ENCODE data around the gene ZNF536. TPM values are rescaled to one million over a fixed set of nuclear protein-coding genes. Genes with fewer than 3 reads are reported as not detected.
"Not testable (repeated sequence)": the region's sequence is repeated elsewhere in the genome, so short reads cannot be mapped to it uniquely, and the experiment has no call there.

The ZNF536 gene
- total RNA-seq, 6 experiments from 2014 or later, result not detected

DNA sequence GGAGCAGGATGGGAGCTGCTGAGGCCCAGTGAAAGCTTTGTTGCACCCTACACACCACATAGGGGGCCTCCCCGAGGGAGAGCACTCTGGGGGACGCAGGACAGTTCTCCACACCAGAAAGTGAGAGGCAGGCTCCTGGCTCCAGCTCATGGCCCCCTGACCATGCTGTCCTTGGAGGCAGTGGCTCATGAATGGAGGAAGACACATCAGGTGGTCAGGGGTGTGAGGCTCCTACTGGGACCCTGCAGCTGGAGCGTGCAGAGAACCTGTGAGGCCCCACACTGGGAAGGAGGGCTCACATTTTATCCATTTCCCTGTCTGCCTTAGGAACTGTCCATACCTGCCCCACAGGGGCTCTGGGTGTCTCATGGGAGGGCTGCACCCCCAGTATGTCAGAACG lies 85.3 kb downstream of the ZNF536 start:
- H3K9me3 Mint-ChIP-seq, result peaks cover 56% of the 10 kb centered on the region
- H3K4me3 Mint-ChIP-seq, result no peak overlapping the region
- no peaks in the 10 kb centered on the region; the same call in 1 of the 2 replicates for H3K36me3 Mint-ChIP-seq (ENCODE audit: low read depth)
- TF ChIP-seq, protein P1, sequence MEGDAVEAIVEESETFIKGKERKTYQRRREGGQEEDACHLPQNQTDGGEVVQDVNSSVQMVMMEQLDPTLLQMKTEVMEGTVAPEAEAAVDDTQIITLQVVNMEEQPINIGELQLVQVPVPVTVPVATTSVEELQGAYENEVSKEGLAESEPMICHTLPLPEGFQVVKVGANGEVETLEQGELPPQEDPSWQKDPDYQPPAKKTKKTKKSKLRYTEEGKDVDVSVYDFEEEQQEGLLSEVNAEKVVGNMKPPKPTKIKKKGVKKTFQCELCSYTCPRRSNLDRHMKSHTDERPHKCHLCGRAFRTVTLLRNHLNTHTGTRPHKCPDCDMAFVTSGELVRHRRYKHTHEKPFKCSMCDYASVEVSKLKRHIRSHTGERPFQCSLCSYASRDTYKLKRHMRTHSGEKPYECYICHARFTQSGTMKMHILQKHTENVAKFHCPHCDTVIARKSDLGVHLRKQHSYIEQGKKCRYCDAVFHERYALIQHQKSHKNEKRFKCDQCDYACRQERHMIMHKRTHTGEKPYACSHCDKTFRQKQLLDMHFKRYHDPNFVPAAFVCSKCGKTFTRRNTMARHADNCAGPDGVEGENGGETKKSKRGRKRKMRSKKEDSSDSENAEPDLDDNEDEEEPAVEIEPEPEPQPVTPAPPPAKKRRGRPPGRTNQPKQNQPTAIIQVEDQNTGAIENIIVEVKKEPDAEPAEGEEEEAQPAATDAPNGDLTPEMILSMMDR (IDR thresholded peaks at IDR 0.05), result no peak
- H3K27ac Mint-ChIP-seq, result no peak overlapping the region
- peaks cover 3% of the 10 kb centered on the region for H3K27me3 Mint-ChIP-seq (ENCODE audit: insufficient read depth)
- H3K4me1 Mint-ChIP-seq (ENCODE audit: low read depth), result no peaks in the 10 kb centered on the region
- no peak for DNase-seq

DNA sequence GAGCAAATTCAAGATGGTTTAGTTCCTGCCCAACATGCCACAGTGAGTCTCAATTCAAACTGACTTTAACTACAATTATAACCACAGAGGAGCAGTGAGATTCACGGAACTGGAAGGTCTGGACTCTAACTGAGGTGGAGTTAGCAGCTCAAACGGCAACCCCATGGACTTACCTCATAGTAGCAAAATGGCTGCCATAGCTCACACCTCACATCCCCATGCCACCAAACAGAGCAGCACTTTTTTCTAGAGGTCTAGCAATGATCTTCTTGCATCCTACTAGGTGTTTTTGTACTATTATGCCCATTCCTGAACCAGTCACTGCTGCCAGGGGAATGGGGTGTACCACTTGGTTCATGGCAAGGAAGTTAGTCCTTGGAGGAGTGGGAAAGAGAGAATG lies 87.7 kb downstream of the ZNF536 start:
- no peaks in the 10 kb centered on the region; the same call in 1 of the 2 replicates for H3K27me3 Mint-ChIP-seq (ENCODE audit: insufficient read depth)
- no peak overlapping the region for H3K27ac Mint-ChIP-seq
- no peaks in the 10 kb centered on the region; the same call in 1 of the 2 replicates for H3K36me3 Mint-ChIP-seq (ENCODE audit: low read depth)
- no peaks in the 10 kb centered on the region for H3K4me1 Mint-ChIP-seq (ENCODE audit: low read depth)
- TF ChIP-seq, protein P1 (IDR thresholded peaks at IDR 0.05), result no peak
- H3K4me3 Mint-ChIP-seq, result no peak overlapping the region
- no peak for DNase-seq
- H3K9me3 Mint-ChIP-seq, result peaks cover 55% of the 10 kb centered on the region

GRCh38 chr19:30464162-30464561 lies 92.0 kb downstream of the ZNF536 start:
- no peak overlapping the region for H3K27ac Mint-ChIP-seq
- peaks cover 56% of the 10 kb centered on the region for H3K9me3 Mint-ChIP-seq
- H3K36me3 Mint-ChIP-seq (ENCODE audit: low read depth), result peaks cover 3% of the 10 kb centered on the region; the same call in 1 of the 2 replicates
- TF ChIP-seq, protein P1 (IDR thresholded peaks at IDR 0.05), result no peak
- DNase-seq, result no peak
- no peaks in the 10 kb centered on the region for H3K4me1 Mint-ChIP-seq (ENCODE audit: low read depth)
- no peaks in the 10 kb centered on the region; the same call in none of the 2 replicates for H3K27me3 Mint-ChIP-seq (ENCODE audit: insufficient read depth)
- no peak overlapping the region for H3K4me3 Mint-ChIP-seq

DNA sequence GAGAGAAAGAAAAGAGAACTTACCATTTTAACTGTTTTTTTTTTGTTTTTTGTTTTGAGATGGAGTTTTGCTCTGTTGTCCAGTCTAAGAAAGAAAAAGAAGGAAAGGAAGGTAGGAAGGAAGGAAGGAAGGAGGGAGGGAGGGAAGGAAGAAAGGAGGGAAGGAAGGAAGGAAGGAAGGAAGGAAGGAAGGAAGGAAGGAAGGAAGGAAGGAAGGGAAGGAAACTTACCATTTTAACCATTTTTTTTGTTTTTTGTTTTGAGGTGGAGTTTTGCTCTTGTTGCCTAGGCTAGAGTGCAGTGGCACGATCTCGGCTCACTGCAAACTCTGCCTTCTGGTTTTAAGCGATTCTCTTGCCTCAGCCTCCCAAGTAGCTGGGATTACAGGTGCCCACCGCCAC lies 94.4 kb downstream of the ZNF536 start:
- H3K36me3 Mint-ChIP-seq (ENCODE audit: low read depth); H3K27ac Mint-ChIP-seq; H3K4me1 Mint-ChIP-seq (ENCODE audit: low read depth); DNase-seq; H3K27me3 Mint-ChIP-seq (ENCODE audit: insufficient read depth); H3K4me3 Mint-ChIP-seq: not testable (repeated sequence)
- H3K9me3 Mint-ChIP-seq, result peaks cover 52% of the 10 kb centered on the region

DNA sequence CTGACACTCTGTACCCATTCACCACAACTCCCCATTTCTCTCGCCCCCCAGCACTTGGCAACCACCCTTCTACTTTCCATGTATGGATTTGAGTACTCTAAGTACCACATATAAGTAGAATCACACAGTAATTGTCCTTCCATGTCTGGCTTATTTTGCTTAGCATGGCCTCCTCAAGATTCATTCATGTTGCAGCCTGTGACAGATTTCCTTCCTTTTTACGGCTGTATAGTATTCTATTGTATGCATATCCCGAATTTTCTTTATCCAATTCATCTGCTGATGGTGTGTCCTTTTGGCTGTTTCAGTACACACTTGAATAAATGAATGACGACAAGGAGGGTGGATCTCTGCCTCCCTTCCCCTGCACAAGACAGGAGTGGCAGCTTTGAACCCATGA lies 95.1 kb downstream of the ZNF536 start:
- no peaks in the 10 kb centered on the region; the same call in none of the 2 replicates for H3K27me3 Mint-ChIP-seq (ENCODE audit: insufficient read depth)
- DNase-seq, result no peak
- no peak overlapping the region for H3K27ac Mint-ChIP-seq
- no peak overlapping the region for H3K4me3 Mint-ChIP-seq
- H3K36me3 Mint-ChIP-seq (ENCODE audit: low read depth), result peaks cover 3% of the 10 kb centered on the region; the same call in 1 of the 2 replicates
- H3K4me1 Mint-ChIP-seq (ENCODE audit: low read depth), result no peaks in the 10 kb centered on the region
- TF ChIP-seq, protein P1 (IDR thresholded peaks at IDR 0.05), result no peak
- peaks cover 59% of the 10 kb centered on the region for H3K9me3 Mint-ChIP-seq

GRCh38 chr19:30469774-30470173 lies 97.6 kb downstream of the ZNF536 start:
- H3K27me3 Mint-ChIP-seq (ENCODE audit: insufficient read depth), result no peaks in the 10 kb centered on the region; the same call in 1 of the 2 replicates
- no peaks in the 10 kb centered on the region for H3K4me1 Mint-ChIP-seq (ENCODE audit: low read depth)
- H3K9me3 Mint-ChIP-seq, result peaks cover 71% of the 10 kb centered on the region
- H3K36me3 Mint-ChIP-seq (ENCODE audit: low read depth), result peaks cover 3% of the 10 kb centered on the region; the same call in 1 of the 2 replicates
- no peak overlapping the region for H3K27ac Mint-ChIP-seq
- TF ChIP-seq, protein P1 (IDR thresholded peaks at IDR 0.05), result no peak
- no peak for DNase-seq
- H3K4me3 Mint-ChIP-seq, result no peak overlapping the region
